Sigmoid colon (tissue), 4 donors: ENCODE data around the gene TMEM121B.

ENCODE experiments used
- CTCF ChIP-seq, 4 experiments: fragments of 450-650 bp in 3 of 4; fragments of 200-600 bp in 1 of 4; IDR thresholded peaks; one replicate each; pipeline ENCODE4 v1.5.1; 2016 to 2019; ENCODE audit warnings: antibody characterized with exemption in 4 of 4, mild to moderate bottlenecking in 3 of 4, moderate library complexity in 2 of 4
- EP300 ChIP-seq, 4 donors: sonication (generic); formaldehyde crosslinking; IDR thresholded peaks; one replicate each; pipeline ENCODE4 v1.6.1; 2017; ENCODE audit warnings: antibody characterized with exemption in 4 of 4
- POLR2A ChIP-seq, 2 donors: fragments of 450-650 bp; IDR thresholded peaks; one replicate each; pipeline ENCODE4 v1.6.1; 2016; ENCODE audit warnings: antibody characterized with exemption in 2 of 2, mild to moderate bottlenecking in 2 of 2, moderate library complexity in 2 of 2
- POLR2AphosphoS5 ChIP-seq, 4 donors: sonication (generic); formaldehyde crosslinking; IDR thresholded peaks; one replicate each; pipeline ENCODE4 v1.6.1; 2017; ENCODE audit warnings: antibody characterized with exemption in 4 of 4

DNA sequence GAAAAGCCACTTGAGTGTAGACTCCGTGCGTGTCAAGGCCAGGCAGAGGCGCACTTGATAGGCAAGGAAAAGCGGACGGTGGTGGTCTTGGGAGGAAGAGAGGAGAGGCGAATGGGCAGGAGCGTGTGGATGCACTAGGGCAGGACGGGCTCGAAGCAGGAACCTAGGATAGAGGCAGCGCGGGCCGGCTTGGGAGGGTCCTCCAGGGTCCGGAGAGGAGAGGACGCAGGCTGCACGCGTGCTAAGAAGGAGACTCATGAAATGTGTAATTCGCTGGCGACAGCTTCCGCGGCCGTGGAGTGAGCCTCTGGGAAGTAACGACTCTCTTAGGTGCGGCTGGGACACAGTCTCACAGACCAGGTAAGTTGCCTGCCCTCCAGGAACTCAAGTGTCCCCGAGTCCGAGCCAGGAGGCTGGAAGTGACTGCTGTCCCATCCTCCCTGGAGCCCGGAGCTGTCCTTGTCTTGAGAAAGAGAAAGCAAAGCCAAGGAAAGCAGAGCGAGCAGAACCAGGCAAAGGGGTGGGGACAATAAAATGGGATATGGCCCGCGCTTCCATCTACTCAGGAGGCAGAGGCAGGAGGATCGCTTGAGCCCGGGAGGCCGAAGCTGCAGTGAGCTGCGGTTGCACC is 37.2 kb downstream of the TMEM121B start:
- TF ChIP-seq POLR2A (IDR thresholded peaks at IDR 0.05) (no peak), CTCF (IDR thresholded peaks at IDR 0.05) (no peak), POLR2AphosphoS5 (IDR thresholded peaks at IDR 0.05) (no peak), EP300 (IDR thresholded peaks at IDR 0.05) (no peak)
